ENCODE data around the gene NOG.

The NOG gene

DNA sequence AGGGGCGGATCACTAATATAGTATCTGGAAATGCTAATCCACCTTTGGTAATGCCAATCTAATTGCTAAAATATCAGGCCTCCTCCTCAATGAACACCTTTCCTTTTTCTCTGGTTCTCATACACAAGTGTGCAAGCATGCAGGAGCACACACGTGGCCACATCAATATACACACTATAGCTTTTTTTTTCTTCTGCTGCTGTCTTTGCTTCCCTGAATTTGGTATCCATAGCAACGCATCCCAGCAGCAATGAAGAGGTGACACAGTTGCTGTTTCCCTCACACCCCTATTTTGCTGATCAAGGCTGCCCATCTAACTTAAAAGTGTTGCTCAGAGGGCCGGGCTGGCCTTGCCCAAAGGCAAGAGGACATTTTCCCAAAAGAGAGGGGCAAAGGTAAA is 15.4 kb downstream of the NOG start:
- Histone ChIP-seq H3K4me1 (ENCODE audit: control insufficient read depth, low read length) (no peaks in the 10 kb centered on the region), H3K4me2 (ENCODE audit: low read length) (no peak overlapping the region), H3K9me3 (ENCODE audit: control insufficient read depth, insufficient read depth, low read length) (no peaks in the 10 kb centered on the region), H4K20me1 (ENCODE audit: control insufficient read depth, insufficient read depth, low read depth, low read length) (no peaks in the 10 kb centered on the region), H3K27me3 (ENCODE audit: control insufficient read depth, low read length) (no peaks in the 10 kb centered on the region), H3K9me2 (replicated peaks; ENCODE audit: control insufficient read depth, low read length) (no peaks in the 10 kb centered on the region), H3F3A (ENCODE audit: control insufficient read depth, insufficient read depth) (no peaks in the 10 kb centered on the region), H3K27ac (ENCODE audit: low read depth, low read length) (no peak overlapping the region), H3K4me3 (ENCODE audit: low read length) (no peak overlapping the region), H3K36me3 (ENCODE audit: control insufficient read depth, low read length) (no peaks in the 10 kb centered on the region), H3K79me2 (ENCODE audit: control insufficient read depth, low read length) (no peaks in the 10 kb centered on the region)
- no peak for TF ChIP-seq EZH2phosphoT487 (IDR thresholded peaks at IDR 0.05; ENCODE audit: borderline replicate concordance, low read length)
- TF ChIP-seq, protein P1, sequence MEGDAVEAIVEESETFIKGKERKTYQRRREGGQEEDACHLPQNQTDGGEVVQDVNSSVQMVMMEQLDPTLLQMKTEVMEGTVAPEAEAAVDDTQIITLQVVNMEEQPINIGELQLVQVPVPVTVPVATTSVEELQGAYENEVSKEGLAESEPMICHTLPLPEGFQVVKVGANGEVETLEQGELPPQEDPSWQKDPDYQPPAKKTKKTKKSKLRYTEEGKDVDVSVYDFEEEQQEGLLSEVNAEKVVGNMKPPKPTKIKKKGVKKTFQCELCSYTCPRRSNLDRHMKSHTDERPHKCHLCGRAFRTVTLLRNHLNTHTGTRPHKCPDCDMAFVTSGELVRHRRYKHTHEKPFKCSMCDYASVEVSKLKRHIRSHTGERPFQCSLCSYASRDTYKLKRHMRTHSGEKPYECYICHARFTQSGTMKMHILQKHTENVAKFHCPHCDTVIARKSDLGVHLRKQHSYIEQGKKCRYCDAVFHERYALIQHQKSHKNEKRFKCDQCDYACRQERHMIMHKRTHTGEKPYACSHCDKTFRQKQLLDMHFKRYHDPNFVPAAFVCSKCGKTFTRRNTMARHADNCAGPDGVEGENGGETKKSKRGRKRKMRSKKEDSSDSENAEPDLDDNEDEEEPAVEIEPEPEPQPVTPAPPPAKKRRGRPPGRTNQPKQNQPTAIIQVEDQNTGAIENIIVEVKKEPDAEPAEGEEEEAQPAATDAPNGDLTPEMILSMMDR (IDR thresholded peaks at IDR 0.05; ENCODE audit: low read depth, low read length, poor library complexity, severe bottlenecking) = no peak

DNA sequence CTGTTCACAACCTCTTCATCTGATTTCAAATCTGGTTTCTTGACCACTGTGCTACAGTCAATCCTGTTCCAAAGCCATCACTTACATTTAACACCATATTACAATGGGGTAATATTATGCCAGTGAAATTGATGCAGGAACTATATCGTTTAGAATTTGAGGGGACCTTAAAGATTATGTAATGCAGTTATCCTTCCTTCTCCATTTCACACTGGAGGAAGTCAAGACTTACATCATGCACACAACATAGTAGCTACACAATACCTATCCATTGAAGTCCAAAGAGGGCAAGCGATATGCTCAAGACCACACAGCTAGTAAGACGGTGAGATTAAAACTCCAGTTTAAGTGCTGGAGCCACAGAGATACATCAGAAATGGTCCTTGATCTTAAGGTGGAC is 16.8 kb downstream of the NOG start:
- Histone ChIP-seq H3K27me3 (ENCODE audit: control insufficient read depth, low read length) (no peaks in the 10 kb centered on the region), H3K4me3 (ENCODE audit: low read length) (no peak overlapping the region), H3K4me1 (ENCODE audit: control insufficient read depth, low read length) (no peaks in the 10 kb centered on the region), H3K79me2 (ENCODE audit: control insufficient read depth, low read length) (no peaks in the 10 kb centered on the region), H3K36me3 (ENCODE audit: control insufficient read depth, low read length) (no peaks in the 10 kb centered on the region), H3K9me3 (ENCODE audit: control insufficient read depth, insufficient read depth, low read length) (no peaks in the 10 kb centered on the region), H3K27ac (ENCODE audit: low read depth, low read length) (no peak overlapping the region), H3F3A (ENCODE audit: control insufficient read depth, insufficient read depth) (no peaks in the 10 kb centered on the region), H4K20me1 (ENCODE audit: control insufficient read depth, insufficient read depth, low read depth, low read length) (no peaks in the 10 kb centered on the region), H3K4me2 (ENCODE audit: low read length) (no peak overlapping the region), H3K9me2 (replicated peaks; ENCODE audit: control insufficient read depth, low read length) (no peaks in the 10 kb centered on the region)
- no peak for TF ChIP-seq EZH2phosphoT487 (IDR thresholded peaks at IDR 0.05; ENCODE audit: borderline replicate concordance, low read length)
- TF ChIP-seq, protein P1 (IDR thresholded peaks at IDR 0.05; ENCODE audit: low read depth, low read length, poor library complexity, severe bottlenecking) = no peak

DNA sequence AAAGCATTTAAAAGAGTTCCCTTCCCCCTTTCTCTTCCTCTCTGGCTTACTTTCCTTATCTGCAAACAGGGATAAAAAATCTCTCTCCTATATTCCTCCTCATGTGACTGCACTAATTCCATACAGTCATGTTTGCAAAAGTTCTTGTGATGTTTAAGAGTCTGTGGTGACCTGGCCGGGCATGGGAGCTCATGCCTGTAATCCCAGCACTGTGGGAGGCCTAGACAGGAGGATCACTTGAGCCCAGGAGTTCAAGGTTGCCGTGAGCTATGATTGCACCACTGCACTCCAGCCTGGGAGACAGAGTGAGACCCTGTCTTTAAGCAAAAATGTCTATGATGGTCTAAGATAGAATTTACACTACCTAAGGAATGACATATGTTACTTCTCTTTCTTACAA is 19.6 kb downstream of the NOG start:
- Histone ChIP-seq H3K27me3 (ENCODE audit: control insufficient read depth, low read length) (no peaks in the 10 kb centered on the region), H3K79me2 (ENCODE audit: control insufficient read depth, low read length) (no peaks in the 10 kb centered on the region), H3K27ac (ENCODE audit: low read depth, low read length) (no peak overlapping the region), H3K36me3 (ENCODE audit: control insufficient read depth, low read length) (no peaks in the 10 kb centered on the region), H4K20me1 (ENCODE audit: control insufficient read depth, insufficient read depth, low read depth, low read length) (no peaks in the 10 kb centered on the region), H3K4me3 (ENCODE audit: low read length) (no peak overlapping the region), H3F3A (ENCODE audit: control insufficient read depth, insufficient read depth) (no peaks in the 10 kb centered on the region), H3K9me3 (ENCODE audit: control insufficient read depth, insufficient read depth, low read length) (no peaks in the 10 kb centered on the region), H3K9me2 (replicated peaks; ENCODE audit: control insufficient read depth, low read length) (no peaks in the 10 kb centered on the region), H3K4me1 (ENCODE audit: control insufficient read depth, low read length) (no peaks in the 10 kb centered on the region), H3K4me2 (ENCODE audit: low read length) (no peak overlapping the region)
- no peak for TF ChIP-seq EZH2phosphoT487 (IDR thresholded peaks at IDR 0.05; ENCODE audit: borderline replicate concordance, low read length)
- TF ChIP-seq, protein P1 (IDR thresholded peaks at IDR 0.05; ENCODE audit: low read depth, low read length, poor library complexity, severe bottlenecking) = no peak

DNA sequence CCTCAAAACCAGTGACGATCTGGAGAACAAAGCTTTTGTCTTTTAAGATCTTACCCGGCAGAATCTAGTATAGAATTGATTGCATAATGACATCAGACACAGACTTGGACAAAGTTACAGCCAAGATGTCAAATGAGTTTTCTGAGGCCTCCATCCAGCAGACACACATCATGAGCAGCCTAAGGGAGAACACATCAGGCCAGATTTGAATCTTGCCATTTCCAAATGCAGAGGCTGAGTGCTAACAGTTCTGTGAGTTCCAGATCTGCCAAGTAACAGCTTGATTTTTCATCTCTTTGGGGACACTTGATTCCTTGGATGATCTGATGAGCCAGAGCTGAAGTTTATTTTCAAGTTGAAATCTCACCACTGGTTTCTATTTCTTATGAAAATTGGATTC is 21.0 kb downstream of the NOG start:
- H3K9me2 ChIP-seq (replicated peaks; ENCODE audit: control insufficient read depth, low read length) = no peaks in the 10 kb centered on the region
- H3K9me3 ChIP-seq (ENCODE audit: control insufficient read depth, insufficient read depth, low read length) = no peaks in the 10 kb centered on the region
- H4K20me1 ChIP-seq (ENCODE audit: control insufficient read depth, insufficient read depth, low read depth, low read length) = no peaks in the 10 kb centered on the region
- no peaks in the 10 kb centered on the region for H3K36me3 ChIP-seq (ENCODE audit: control insufficient read depth, low read length)
- H3K4me3 ChIP-seq (ENCODE audit: low read length) = no peak overlapping the region
- H3F3A ChIP-seq (ENCODE audit: control insufficient read depth, insufficient read depth) = no peaks in the 10 kb centered on the region
- no peaks in the 10 kb centered on the region for H3K27me3 ChIP-seq (ENCODE audit: control insufficient read depth, low read length)
- no peak for TF ChIP-seq EZH2phosphoT487 (IDR thresholded peaks at IDR 0.05; ENCODE audit: borderline replicate concordance, low read length)
- TF ChIP-seq, protein P1 (IDR thresholded peaks at IDR 0.05; ENCODE audit: low read depth, low read length, poor library complexity, severe bottlenecking) = no peak
- H3K4me1 ChIP-seq (ENCODE audit: control insufficient read depth, low read length) = no peaks in the 10 kb centered on the region
- H3K79me2 ChIP-seq (ENCODE audit: control insufficient read depth, low read length) = no peaks in the 10 kb centered on the region
- H3K27ac ChIP-seq (ENCODE audit: low read depth, low read length) = no peak overlapping the region
- no peak overlapping the region for H3K4me2 ChIP-seq (ENCODE audit: low read length)
